Activated naive CD4-positive, alpha-beta T cell treated with anti-CD3 and anti-CD28 coated beads for 36 hours (primary cell): ENCODE results near the gene EMX2. TPM values are rescaled to one million over a fixed set of nuclear protein-coding genes. Genes with fewer than 3 reads are reported as not detected.

ENCODE experiments used
- CTCF ChIA-PET: fragments of 350-600 bp; sonication (Branson Sonifier 250); formaldehyde crosslinking; loops from one replicate; lab custom pipeline; 2021; ENCODE audit warnings: antibody characterized with exemption; lab: Charles Lee
- DNase-seq: peaks from one replicate; pipeline ENCODE4 v3.0.0-alpha.2; 2020
- H3K27ac Mint-ChIP-seq: one replicate; pipeline ENCODE4 v1.8.0; 2021; ENCODE audit warnings: mild to moderate bottlenecking, mixed read lengths
- H3K27me3 Mint-ChIP-seq: one replicate; pipeline ENCODE4 v1.8.0; 2021; ENCODE audit warnings: low read depth, mixed read lengths
- H3K36me3 Mint-ChIP-seq: one replicate; pipeline ENCODE4 v1.8.0; 2021; ENCODE audit warnings: low read depth, mixed read lengths
- H3K4me1 Mint-ChIP-seq: one replicate; pipeline ENCODE4 v1.8.0; 2021; ENCODE audit warnings: low read depth, mixed read lengths
- H3K4me3 Mint-ChIP-seq: one replicate; pipeline ENCODE4 v1.8.0; 2021; ENCODE audit warnings: mild to moderate bottlenecking, moderate library complexity, mixed read lengths
- H3K9me3 Mint-ChIP-seq: one replicate; pipeline ENCODE4 v1.8.0; 2021; ENCODE audit warnings: mixed read lengths
- intact Hi-C: fragments of 100-400 bp; cut with micrococcal nuclease; formaldehyde crosslinking; loops from one replicate; pipeline ENCODE4 v1.15.1; 2023
- total RNA-seq, 2 experiments: library from RNA; stranded (reverse); gene quantifications; one replicate each; pipeline ENCODE4 v1.2.3, GENCODE V29; 2021

Gene EMX2
- total RNA-seq, 2 experiments from 2014 or later, result not detected

GRCh38 chr10:117554241-117554814, 11.8 kb downstream of the EMX2 start:
- no peak for DNase-seq
- H3K27me3 Mint-ChIP-seq, result peaks cover 59% of the 10 kb centered on the region
- H3K9me3 Mint-ChIP-seq, result no peaks in the 10 kb centered on the region
- no peak overlapping the region for H3K4me3 Mint-ChIP-seq
- CTCF ChIA-PET, result no interaction called here
- no peaks in the 10 kb centered on the region for H3K36me3 Mint-ChIP-seq
- H3K27ac Mint-ChIP-seq, result no peak overlapping the region
- intact Hi-C loops, result no loop called here
- H3K4me1 Mint-ChIP-seq, result peaks cover 10% of the 10 kb centered on the region

- H3K36me3 Mint-ChIP-seq, result no peaks in the 10 kb centered on the region
- H3K9me3 Mint-ChIP-seq, result no peaks in the 10 kb centered on the region
- CTCF ChIA-PET, result no interaction called here
- no peak for DNase-seq
- H3K4me1 Mint-ChIP-seq, result peaks cover 10% of the 10 kb centered on the region
- H3K27ac Mint-ChIP-seq, result no peak overlapping the region
- H3K27me3 Mint-ChIP-seq, result peaks cover 58% of the 10 kb centered on the region
- H3K4me3 Mint-ChIP-seq, result no peak overlapping the region
- intact Hi-C loops, result no loop called here
Observed at GRCh38 chr10:117555017-117555416, 12.5 kb downstream of the EMX2 start.

- CTCF ChIA-PET, result no interaction called here
- H3K27me3 Mint-ChIP-seq, result peaks cover 53% of the 10 kb centered on the region
- no peak for DNase-seq
- no peak overlapping the region for H3K27ac Mint-ChIP-seq
- no peaks in the 10 kb centered on the region for H3K9me3 Mint-ChIP-seq
- H3K4me3 Mint-ChIP-seq, result no peak overlapping the region
- no peaks in the 10 kb centered on the region for H3K36me3 Mint-ChIP-seq
- intact Hi-C loops, result no loop called here
- peaks cover 10% of the 10 kb centered on the region for H3K4me1 Mint-ChIP-seq
Observed at GRCh38 chr10:117555863-117556262, 13.3 kb downstream of the EMX2 start.

GRCh38 chr10:117556356-117556755, 13.8 kb downstream of the EMX2 start:
- Mint-ChIP-seq H3K4me1 (peaks cover 10% of the 10 kb centered on the region), H3K36me3 (no peaks in the 10 kb centered on the region), H3K27me3 (peaks cover 48% of the 10 kb centered on the region), H3K4me3 (no peak overlapping the region), H3K27ac (no peak overlapping the region), H3K9me3 (no peaks in the 10 kb centered on the region)
- DNase-seq, result no peak
- CTCF ChIA-PET, result no interaction called here
- intact Hi-C loops, result no loop called here

DNA sequence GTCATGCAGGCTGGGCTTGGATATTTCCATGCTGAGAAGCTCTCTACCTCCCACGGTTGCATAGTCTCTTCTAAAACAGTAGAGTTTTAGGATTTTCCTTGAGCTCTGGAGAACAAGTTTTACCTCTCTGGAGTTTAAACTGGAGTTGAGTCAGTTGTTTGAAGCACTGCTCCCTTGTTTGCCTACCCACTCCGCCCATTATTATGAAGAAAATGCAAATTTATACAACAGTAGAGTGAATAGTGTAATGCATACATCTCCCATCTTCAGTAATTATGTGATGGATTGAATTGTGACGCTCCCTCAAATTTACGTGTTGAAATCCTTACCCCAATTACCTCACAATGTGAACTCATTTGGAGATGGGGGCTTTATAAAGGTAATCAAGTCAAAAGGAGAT, 17.2 kb downstream of the EMX2 start:
- Mint-ChIP-seq H3K27ac (no peak overlapping the region), H3K36me3 (no peaks in the 10 kb centered on the region), H3K27me3 (peaks cover 25% of the 10 kb centered on the region), H3K4me3 (no peak overlapping the region), H3K9me3 (no peaks in the 10 kb centered on the region), H3K4me1 (no peaks in the 10 kb centered on the region)
- DNase-seq, result no peak
- CTCF ChIA-PET, result no interaction called here
- intact Hi-C loops, result no loop called here

DNA sequence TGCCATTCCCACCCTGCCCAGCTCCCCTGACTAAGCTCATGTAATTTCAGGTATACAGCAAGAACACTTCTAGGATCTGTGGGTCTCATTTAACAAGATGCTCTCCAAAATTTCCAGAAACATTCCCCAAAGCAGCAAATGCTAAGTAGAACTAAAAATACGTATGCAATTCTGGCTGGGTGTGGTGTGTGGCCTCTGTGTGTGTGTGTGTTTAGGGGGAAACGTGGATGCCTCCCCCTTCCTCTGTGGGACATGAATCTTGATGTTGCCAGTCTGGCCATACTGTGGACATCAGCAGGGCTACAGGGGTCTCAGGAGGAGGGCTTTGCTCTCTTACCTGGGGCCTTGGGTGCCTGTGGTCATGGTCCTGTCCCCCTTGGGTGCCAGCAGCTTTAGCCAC, 18.4 kb downstream of the EMX2 start:
- Mint-ChIP-seq H3K27me3 (peaks cover 20% of the 10 kb centered on the region), H3K4me3 (no peak overlapping the region), H3K4me1 (no peaks in the 10 kb centered on the region), H3K9me3 (no peaks in the 10 kb centered on the region), H3K36me3 (no peaks in the 10 kb centered on the region), H3K27ac (no peak overlapping the region)
- CTCF ChIA-PET, result no interaction called here
- no peak for DNase-seq
- intact Hi-C loops, result no loop called here

DNA sequence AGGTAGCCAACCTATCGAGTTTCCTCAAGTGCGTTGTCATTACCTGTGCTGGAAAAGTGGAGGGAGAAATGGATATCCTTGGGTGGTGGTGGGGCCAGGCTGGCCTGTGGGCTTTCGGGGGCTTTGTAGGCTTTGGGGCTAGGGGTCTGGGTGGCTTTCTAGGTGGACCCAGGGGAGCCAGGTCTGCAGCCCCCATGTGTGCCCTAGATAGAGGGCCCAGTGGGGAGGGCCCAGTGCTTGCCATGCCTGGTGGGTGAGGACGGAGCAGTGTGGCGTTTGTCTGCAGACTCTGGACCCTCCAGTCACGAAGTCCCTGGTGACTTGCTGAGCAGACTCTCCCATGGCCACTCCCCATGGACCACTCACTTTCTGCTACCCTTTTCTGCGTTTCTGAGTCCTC, 19.7 kb downstream of the EMX2 start:
- Mint-ChIP-seq H3K27me3 (peaks cover 11% of the 10 kb centered on the region), H3K27ac (no peak overlapping the region), H3K4me1 (no peaks in the 10 kb centered on the region), H3K9me3 (no peaks in the 10 kb centered on the region), H3K36me3 (no peaks in the 10 kb centered on the region), H3K4me3 (no peak overlapping the region)
- CTCF ChIA-PET, result no interaction called here
- intact Hi-C loops, result no loop called here
- DNase-seq, result no peak

DNA sequence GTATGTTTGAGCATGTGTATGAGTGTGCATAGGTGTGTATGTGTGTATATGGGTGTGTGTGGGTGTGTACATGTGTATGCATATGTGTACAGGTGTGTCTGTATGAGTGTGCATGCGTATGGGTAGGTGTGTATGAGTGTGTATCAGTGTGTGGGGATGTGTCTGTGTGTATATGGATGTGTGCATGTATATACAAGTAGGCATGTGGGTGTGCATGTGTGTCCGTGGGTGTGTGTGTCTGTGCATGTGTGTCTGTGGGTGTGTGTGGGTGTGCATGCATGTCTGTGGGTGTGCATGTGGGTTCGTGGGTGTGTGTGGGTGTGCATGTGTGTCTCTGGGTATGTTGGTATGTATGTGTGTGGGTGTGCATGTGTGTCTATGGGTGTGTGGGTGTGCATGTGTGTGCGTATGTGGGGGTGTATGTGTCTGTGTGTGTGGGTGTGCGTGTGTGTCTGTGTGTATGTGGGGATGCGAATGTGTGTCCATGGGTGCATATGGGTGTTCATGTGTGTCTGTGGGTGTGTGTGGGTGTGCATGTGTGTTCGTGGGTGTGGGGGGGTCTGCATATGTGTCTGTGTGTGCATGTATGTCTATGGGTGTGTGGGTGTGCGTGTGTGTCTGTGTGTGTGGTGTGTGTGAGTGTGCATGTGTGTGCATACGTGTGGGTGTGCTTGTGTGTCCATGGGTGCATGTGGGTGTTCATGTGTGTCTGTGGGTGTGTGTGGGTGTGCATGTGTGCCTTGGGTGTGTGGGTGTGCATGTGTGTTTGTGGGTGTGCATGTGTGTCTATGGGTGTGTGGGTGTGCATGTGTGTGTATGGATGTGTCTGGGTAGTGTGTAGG, 20.6 kb downstream of the EMX2 start:
- H3K9me3 Mint-ChIP-seq, result no peaks in the 10 kb centered on the region
- no peak overlapping the region for H3K4me3 Mint-ChIP-seq
- intact Hi-C loops, result no loop called here
- CTCF ChIA-PET, result no interaction called here
- no peak overlapping the region for H3K27ac Mint-ChIP-seq
- H3K4me1 Mint-ChIP-seq, result no peaks in the 10 kb centered on the region
- H3K27me3 Mint-ChIP-seq, result peaks cover 11% of the 10 kb centered on the region
- DNase-seq, result no peak
- H3K36me3 Mint-ChIP-seq, result no peaks in the 10 kb centered on the region

DNA sequence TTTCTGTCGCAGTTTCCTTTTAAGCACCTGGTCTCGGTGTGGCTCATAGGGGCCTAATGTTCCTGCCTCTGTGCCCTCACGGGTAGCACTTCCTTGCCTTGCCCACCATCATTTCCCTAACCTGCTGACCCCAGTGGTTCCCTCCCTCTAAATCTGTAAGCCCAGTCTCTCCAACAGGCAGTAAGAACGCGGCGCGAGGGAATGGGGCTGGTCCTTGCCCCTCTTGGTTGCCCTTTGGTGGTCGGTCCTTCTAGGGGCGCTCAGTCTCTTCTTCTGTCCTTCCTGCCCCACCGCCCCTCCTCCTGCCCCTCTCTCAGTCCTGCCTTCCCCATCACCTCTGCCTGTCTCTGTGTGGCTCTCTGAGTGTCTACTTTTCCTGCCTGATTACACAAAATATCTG, 21.2 kb downstream of the EMX2 start:
- Mint-ChIP-seq H3K9me3 (no peaks in the 10 kb centered on the region), H3K36me3 (no peaks in the 10 kb centered on the region), H3K4me3 (no peak overlapping the region), H3K27ac (no peak overlapping the region), H3K4me1 (no peaks in the 10 kb centered on the region), H3K27me3 (peaks cover 7% of the 10 kb centered on the region)
- intact Hi-C loops, result no loop called here
- DNase-seq, result no peak
- CTCF ChIA-PET, result no interaction called here

DNA sequence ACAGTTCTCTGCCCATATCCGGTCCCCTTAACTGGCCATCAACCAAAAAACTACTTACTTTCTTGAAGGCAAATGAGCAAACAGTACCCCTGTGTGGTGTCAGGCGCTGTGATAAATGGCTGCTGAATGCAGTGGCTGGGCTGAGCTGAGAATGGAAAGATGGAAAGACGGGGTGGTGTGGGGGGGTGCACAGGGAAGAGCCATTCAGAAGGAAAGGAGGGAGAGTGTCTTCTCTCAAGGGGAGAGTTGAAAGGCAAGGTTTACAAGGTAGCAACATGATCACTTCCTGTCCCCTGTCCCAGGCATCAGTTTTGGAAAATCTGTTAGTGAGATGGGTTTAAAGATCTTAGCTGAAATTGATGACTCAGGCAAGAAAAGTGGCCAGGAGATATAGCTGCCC, 22.5 kb downstream of the EMX2 start:
- peaks cover 13% of the 10 kb centered on the region for H3K27me3 Mint-ChIP-seq
- no peaks in the 10 kb centered on the region for H3K4me1 Mint-ChIP-seq
- intact Hi-C loops, result no loop called here
- H3K4me3 Mint-ChIP-seq, result no peak overlapping the region
- CTCF ChIA-PET, result no interaction called here
- no peak for DNase-seq
- H3K27ac Mint-ChIP-seq, result no peak overlapping the region
- H3K36me3 Mint-ChIP-seq, result no peaks in the 10 kb centered on the region
- no peaks in the 10 kb centered on the region for H3K9me3 Mint-ChIP-seq

DNA sequence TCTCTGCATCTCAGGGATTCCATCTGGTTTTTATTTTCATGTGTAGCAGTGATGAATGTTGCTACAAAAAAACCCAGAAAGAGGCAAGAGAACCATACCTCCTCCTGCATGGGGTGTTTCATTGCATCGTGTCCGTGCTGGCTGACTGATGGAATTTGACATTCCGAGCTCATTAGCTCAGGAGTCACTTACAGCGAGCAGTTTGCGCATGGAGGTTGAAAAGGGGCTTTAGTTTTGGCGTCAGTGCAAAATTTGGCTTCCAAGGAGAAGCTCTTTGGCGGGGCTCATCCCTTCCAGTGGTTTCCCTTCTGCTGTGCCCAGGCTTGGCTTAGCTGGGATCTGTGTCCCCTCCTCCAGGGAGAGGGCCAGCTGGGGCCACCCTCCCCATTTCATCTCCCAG, 25.8 kb downstream of the EMX2 start:
- intact Hi-C loops, result no loop called here
- H3K36me3 Mint-ChIP-seq, result no peaks in the 10 kb centered on the region
- H3K9me3 Mint-ChIP-seq, result no peaks in the 10 kb centered on the region
- H3K27ac Mint-ChIP-seq, result no peak overlapping the region
- DNase-seq, result no peak
- no peaks in the 10 kb centered on the region for H3K4me1 Mint-ChIP-seq
- CTCF ChIA-PET, result interaction anchor here (0.7 kb wide), 1 partner anchor 359 kb away, joined by 3 read pairs; no protein-coding TSS in a partner anchor
- H3K4me3 Mint-ChIP-seq, result no peak overlapping the region
- H3K27me3 Mint-ChIP-seq, result peaks cover 19% of the 10 kb centered on the region

GRCh38 chr10:117569610-117570390, 27.3 kb downstream of the EMX2 start:
- H3K9me3 Mint-ChIP-seq, result no peaks in the 10 kb centered on the region
- H3K4me1 Mint-ChIP-seq, result no peaks in the 10 kb centered on the region
- intact Hi-C loops, result no loop called here
- CTCF ChIA-PET, result no interaction called here
- H3K36me3 Mint-ChIP-seq, result no peaks in the 10 kb centered on the region
- peaks cover 19% of the 10 kb centered on the region for H3K27me3 Mint-ChIP-seq
- no peak overlapping the region for H3K4me3 Mint-ChIP-seq
- DNase-seq, result no peak
- H3K27ac Mint-ChIP-seq, result no peak overlapping the region
